ENCODE measurements around the gene TMEM179.

TMEM179 gene

DNA sequence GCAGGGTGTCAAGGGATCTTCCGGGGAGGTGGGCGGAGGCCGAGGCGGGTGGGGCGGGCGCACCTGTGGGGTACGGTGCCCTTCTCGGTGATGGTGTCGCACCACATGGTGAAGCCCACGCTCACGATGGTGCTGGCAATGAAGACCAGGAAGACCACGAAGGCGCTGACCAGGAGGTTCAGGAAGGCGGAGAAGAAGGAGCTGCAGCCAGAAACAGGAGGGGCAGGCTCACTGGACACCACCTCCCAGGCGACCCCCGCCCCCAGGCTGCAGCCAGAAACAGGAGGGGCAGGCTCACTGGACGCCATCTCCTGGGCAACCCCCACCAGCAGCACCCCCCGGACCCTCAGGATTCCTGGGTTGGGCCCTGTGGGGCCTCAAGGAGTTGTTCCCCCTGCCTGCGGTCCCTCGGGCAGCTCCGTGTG lies 7.6 kb downstream of the TMEM179 start:
- TF ChIP-seq, protein P1, sequence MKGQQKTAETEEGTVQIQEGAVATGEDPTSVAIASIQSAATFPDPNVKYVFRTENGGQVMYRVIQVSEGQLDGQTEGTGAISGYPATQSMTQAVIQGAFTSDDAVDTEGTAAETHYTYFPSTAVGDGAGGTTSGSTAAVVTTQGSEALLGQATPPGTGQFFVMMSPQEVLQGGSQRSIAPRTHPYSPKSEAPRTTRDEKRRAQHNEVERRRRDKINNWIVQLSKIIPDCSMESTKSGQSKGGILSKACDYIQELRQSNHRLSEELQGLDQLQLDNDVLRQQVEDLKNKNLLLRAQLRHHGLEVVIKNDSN (IDR thresholded peaks at IDR 0.05): no peak
- TF ChIP-seq, protein P2, sequence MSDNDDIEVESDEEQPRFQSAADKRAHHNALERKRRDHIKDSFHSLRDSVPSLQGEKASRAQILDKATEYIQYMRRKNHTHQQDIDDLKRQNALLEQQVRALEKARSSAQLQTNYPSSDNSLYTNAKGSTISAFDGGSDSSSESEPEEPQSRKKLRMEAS (IDR thresholded peaks at IDR 0.05): no peak
- TF ChIP-seq NFIC (IDR thresholded peaks at IDR 0.05) (no peak), FOXM1 (IDR thresholded peaks at IDR 0.05; ENCODE audit: borderline replicate concordance, low read depth) (no peak), ZBTB7A (IDR thresholded peaks at IDR 0.05; ENCODE audit: low read depth) (no peak), EGR1 (IDR thresholded peaks at IDR 0.05) (no peak), TCF12 (IDR thresholded peaks at IDR 0.05; ENCODE audit: low read depth) (no peak), TEAD4 (IDR thresholded peaks at IDR 0.05) (no peak), EP300 (IDR thresholded peaks at IDR 0.05; ENCODE audit: borderline replicate concordance) (no peak), RAD21 (IDR thresholded peaks at IDR 0.05; ENCODE audit: low read depth) (no peak), CREB1 (IDR thresholded peaks at IDR 0.05; ENCODE audit: low read depth) (no peak), TAF1 (IDR thresholded peaks at IDR 0.05; ENCODE audit: low read depth) (no peak), CEBPB (IDR thresholded peaks at IDR 0.05) (no peak), REST (IDR thresholded peaks at IDR 0.05; ENCODE audit: low read depth) (no peak), YY1 (IDR thresholded peaks at IDR 0.05; ENCODE audit: low read depth) (no peak)

DNA sequence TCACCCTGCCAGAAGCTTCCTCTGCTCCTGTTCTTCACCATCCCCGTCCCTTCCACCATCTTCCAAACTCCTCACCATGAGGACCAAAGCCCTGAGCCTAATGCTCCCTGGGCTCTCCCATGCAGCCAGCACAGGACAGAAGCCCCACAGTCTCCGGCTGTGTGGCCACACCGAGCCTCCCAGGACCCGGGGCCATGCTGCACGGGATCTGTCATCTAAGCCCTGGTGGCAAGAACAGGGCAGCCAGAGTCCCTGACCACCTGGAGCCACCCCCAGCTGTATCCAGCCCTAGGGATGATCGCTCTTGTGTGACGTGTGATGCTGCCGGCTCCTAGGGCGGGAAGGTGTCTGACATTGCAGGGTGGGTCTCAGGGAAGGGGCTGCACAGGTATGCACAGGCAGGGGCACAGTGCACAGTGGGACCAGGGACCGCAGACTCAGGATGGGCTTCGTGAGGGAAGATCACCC lies 8.1 kb downstream of the TMEM179 start:
- TF ChIP-seq NFIC (IDR thresholded peaks at IDR 0.05) (no peak), TCF12 (IDR thresholded peaks at IDR 0.05; ENCODE audit: low read depth) (no peak), ZBTB7A (IDR thresholded peaks at IDR 0.05; ENCODE audit: low read depth) (no peak), TAF1 (IDR thresholded peaks at IDR 0.05; ENCODE audit: low read depth) (no peak), RAD21 (IDR thresholded peaks at IDR 0.05; ENCODE audit: low read depth) (no peak), YY1 (IDR thresholded peaks at IDR 0.05; ENCODE audit: low read depth) (no peak), EGR1 (IDR thresholded peaks at IDR 0.05) (no peak), EP300 (IDR thresholded peaks at IDR 0.05; ENCODE audit: borderline replicate concordance) (no peak), REST (IDR thresholded peaks at IDR 0.05; ENCODE audit: low read depth) (no peak), TEAD4 (IDR thresholded peaks at IDR 0.05) (no peak), FOXM1 (IDR thresholded peaks at IDR 0.05; ENCODE audit: borderline replicate concordance, low read depth) (no peak), CREB1 (IDR thresholded peaks at IDR 0.05; ENCODE audit: low read depth) (no peak)
- TF ChIP-seq, protein P1 (IDR thresholded peaks at IDR 0.05): no peak
- TF ChIP-seq, protein P2 (IDR thresholded peaks at IDR 0.05): no peak

- TF ChIP-seq TAF1 (IDR thresholded peaks at IDR 0.05; ENCODE audit: low read depth): no peak
- TF ChIP-seq, protein P1 (IDR thresholded peaks at IDR 0.05): no peak
- TF ChIP-seq ZBTB7A (IDR thresholded peaks at IDR 0.05; ENCODE audit: low read depth): no peak
- TF ChIP-seq CEBPB (IDR thresholded peaks at IDR 0.05): no peak
- TF ChIP-seq, protein P2 (IDR thresholded peaks at IDR 0.05): no peak
- no peak for TF ChIP-seq TEAD4 (IDR thresholded peaks at IDR 0.05)
- TF ChIP-seq NFIC (IDR thresholded peaks at IDR 0.05): no peak
- TF ChIP-seq YY1 (IDR thresholded peaks at IDR 0.05; ENCODE audit: low read depth): no peak
- no peak for TF ChIP-seq EP300 (IDR thresholded peaks at IDR 0.05; ENCODE audit: borderline replicate concordance)
- TF ChIP-seq TCF12 (IDR thresholded peaks at IDR 0.05; ENCODE audit: low read depth): no peak
- TF ChIP-seq FOXM1 (IDR thresholded peaks at IDR 0.05; ENCODE audit: borderline replicate concordance, low read depth): no peak
- no peak for TF ChIP-seq REST (IDR thresholded peaks at IDR 0.05; ENCODE audit: low read depth)
- TF ChIP-seq EGR1 (IDR thresholded peaks at IDR 0.05): no peak
- no peak for TF ChIP-seq RAD21 (IDR thresholded peaks at IDR 0.05; ENCODE audit: low read depth)
- TF ChIP-seq CREB1 (IDR thresholded peaks at IDR 0.05; ENCODE audit: low read depth): no peak
These were observed 8.6 kb downstream of the TMEM179 start for GRCh38 chr14:104595911-104596450.
